K562 (cell line): ENCODE data around the gene PHPT1. TPM values are rescaled to one million over a fixed set of nuclear protein-coding genes. Genes with fewer than 3 reads are reported as not detected.

Experiments
- ATAC-seq: fragments of 200-7000 bp; cut with Tn5 transposase; 3 replicates; pipeline ENCODE4 v1.9.1; 2020; ENCODE audit warnings: moderate library complexity
- BruUV-seq: library from RNA; stranded (reverse); fragments of 400-500 nt; replicated peaks from 2 replicates; lab custom pipeline; 2021; lab: Mats Ljungman, UMichigan
- CTCF ChIA-PET: fragments of 300-600 bp; formaldehyde crosslinking; extraction: SDS; loops from one replicate; lab custom pipeline; 2021; ENCODE audit warnings: low intra/inter-chr PET ratio; lab: Yijun Ruan, JAX
- POLR2A ChIA-PET: fragments of 300-600, 350-650 bp; sonication (Branson Sonifier 250); formaldehyde crosslinking; extraction: SDS; loops from one replicate; lab custom pipeline; 2021; ENCODE audit warnings: antibody characterized with exemption, inconsistent platforms; lab: Yijun Ruan, JAX
- DNase-seq, 4 experiments: peaks; one replicate each; pipeline versions ENCODE4 v3.0.0 to v3.0.0-alpha.2; 2011 to 2018; ENCODE audit warnings: low spot score in 3 of 4, mixed read lengths in 3 of 4; ENCODE audit errors: extremely low read depth in 1 of 4
- FAIRE-seq: peaks from 2 replicates; lab custom pipeline; 2011; peaks lifted over from hg19 to GRCh38; lab: Jason Lieb, UNC
- H2AFZ ChIP-seq: 2 replicates; pipeline ENCODE4 v1.6.0; 2011; ENCODE audit warnings: low read depth, low read length, control low read depth, inconsistent platforms
- H3K27ac ChIP-seq: fragments of 200-600 bp; 3 replicates; pipeline ENCODE4 v1.8.0; 2011; ENCODE audit warnings: low read depth, mild to moderate bottlenecking, control low read depth, inconsistent platforms, low read length, moderate library complexity, mixed read lengths; ENCODE audit errors: extremely low read depth
- H3K27me3 ChIP-seq, 2 experiments: fragments of 300-600 bp in 1 of 2; 2 replicates in 1 of 2; 3 replicates in 1 of 2; pipeline versions ENCODE4 v1.6.0 to v1.8.0; 2011; ENCODE audit warnings: inconsistent platforms in 2 of 2, low read length in 2 of 2, mild to moderate bottlenecking in 1 of 2, mixed read lengths in 1 of 2, moderate library complexity in 1 of 2; ENCODE audit not compliant: control insufficient read depth in 2 of 2, insufficient read depth in 2 of 2
- H3K36me3 ChIP-seq: fragments of 300-600 bp; 3 replicates; pipeline ENCODE4 v1.8.0; 2011; ENCODE audit warnings: mild to moderate bottlenecking, low read length, inconsistent platforms; ENCODE audit not compliant: control insufficient read depth, insufficient read depth
- H3K4me1 ChIP-seq, 2 experiments: fragments of 200-600 bp in 1 of 2; replicated peaks in 1 of 2; 2 replicates in 1 of 2; 3 replicates in 1 of 2; pipeline versions ENCODE4 v1.5.1 to v1.8.0; 2011; ENCODE audit warnings: inconsistent platforms in 2 of 2, low read length in 2 of 2, mild to moderate bottlenecking in 1 of 2, mixed read lengths in 1 of 2, moderate library complexity in 1 of 2; ENCODE audit not compliant: control insufficient read depth in 2 of 2, insufficient read depth in 2 of 2
- H3K4me2 ChIP-seq: 2 replicates; pipeline ENCODE4 v1.6.1; 2011; ENCODE audit warnings: low read length, control low read depth, inconsistent platforms, mixed read lengths; ENCODE audit not compliant: insufficient read depth
- H3K4me3 ChIP-seq: fragments of 200-600 bp; sonication (generic), shearing (Covaris generic); 2 replicates; pipeline ENCODE4 v1.5.1; 2016; ENCODE audit warnings: control low read depth, inconsistent platforms
- H3K79me2 ChIP-seq: fragments of 200-600 bp; 3 replicates; pipeline ENCODE4 v1.8.0; 2011; ENCODE audit warnings: low read length, inconsistent platforms; ENCODE audit not compliant: control insufficient read depth, insufficient read depth
- H3K9ac ChIP-seq, 2 experiments: 2 replicates each; pipeline versions ENCODE4 v1.6.0 to v1.6.1; 2011; ENCODE audit warnings: low read depth in 2 of 2, low read length in 2 of 2, control low read depth in 1 of 2, inconsistent platforms in 1 of 2, mild to moderate bottlenecking in 1 of 2, mixed read lengths in 1 of 2; ENCODE audit not compliant: insufficient read depth in 1 of 2
- H3K9me1 ChIP-seq: one replicate; pipeline ENCODE4 v1.6.0; 2011; ENCODE audit warnings: inconsistent platforms, mild to moderate bottlenecking, low read length, moderate library complexity; ENCODE audit not compliant: control insufficient read depth, insufficient read depth
- H3K9me3 ChIP-seq: replicated peaks from 2 replicates; pipeline ENCODE4 v1.5.1; 2011; ENCODE audit warnings: low read depth, low read length, inconsistent platforms; ENCODE audit not compliant: control insufficient read depth, insufficient read depth
- H4K20me1 ChIP-seq: replicated peaks from 2 replicates; pipeline ENCODE4 v1.6.1; 2011; ENCODE audit warnings: low read length, inconsistent platforms, mixed read lengths; ENCODE audit not compliant: control insufficient read depth, insufficient read depth
- RBM22 ChIP-seq: fragments of 200-400 bp; formaldehyde crosslinking; IDR thresholded peaks from 2 replicates; pipeline ENCODE4 v1.6.1; 2018; ENCODE audit warnings: low read length, low read depth; ENCODE audit not compliant: poor library complexity, severe bottlenecking
- ZNF316 ChIP-seq: fragments of 450-650 bp; IDR thresholded peaks from 2 replicates; pipeline ENCODE4 v1.6.1; 2016
- WGBS: fragments of 100-300 bp; shearing (Covaris generic); methylation state at CpG from one replicate; pipeline ENCODE4 v1.1.6; 2016; ENCODE audit warnings: low coverage, mixed read lengths; ENCODE audit not compliant: insufficient coverage; ENCODE audit errors: missing lambda C conversion rate; 5-methylcytosine and 5-hydroxymethylcytosine counted together
- in situ Hi-C: fragments of 300-500 bp; cut with MboI; formaldehyde crosslinking; loops from 4 replicates; pipeline ENCODE4 v1.15.0; 2018; ENCODE audit warnings: inconsistent platforms, mixed read lengths
- intact Hi-C: fragments of 100-400 bp; cut with micrococcal nuclease; formaldehyde crosslinking; loops from 2 replicates; pipeline ENCODE4 v1.14.2; 2022
- polyA plus RNA-seq, 8 experiments: library from polyadenylated mRNA; depleted of rRNA in 4 of 8; stranded (reverse) in 5 of 8; unstranded in 3 of 8; fragments of >200 nt; fragmentation: Nextera tagmentation in 2 of 8; fragmentation: Illumina TruSeq in 1 of 8; extraction: Ambion mirVana in 2 of 8; extraction: Trizol in 1 of 8; gene quantifications; 2 replicates each; pipeline versions ENCODE4 v1.2.1 to v1.2.3, GENCODE V29; 2011 to 2014; ENCODE audit warnings: inconsistent platforms in 1 of 8, missing spikeins in 1 of 8
- total RNA-seq, 7 experiments: library from RNA; depleted of rRNA in 6 of 7; stranded (reverse); fragments of >200 nt in 6 of 7; fragmentation: Illumina TruSeq in 2 of 7; extraction: Trizol in 2 of 7; gene quantifications; 2 replicates each; pipeline versions ENCODE4 v1.2.1 to v1.2.3, GENCODE V29; 2011 to 2021; ENCODE audit warnings: low replicate concordance in 1 of 7
- TF ChIP-seq, protein P1 (sequence below), 3 experiments: IDR thresholded peaks in 2 of 3; conservative IDR thresholded peaks in 1 of 3; 2 replicates each; pipeline ENCODE4 v1.5.1; 2011 to 2012; ENCODE audit warnings: low read length in 3 of 3, mild to moderate bottlenecking in 3 of 3, control low read depth in 2 of 3, improper control_type of control experiment in 1 of 3, inconsistent platforms in 1 of 3, low read depth in 1 of 3, mixed read lengths in 1 of 3, moderate library complexity in 1 of 3; ENCODE audit not compliant: insufficient read depth in 2 of 3

The PHPT1 gene
- total and polyA plus RNA-seq, 9 of the 15 experiments (the other 6 are each of a cell fraction or from before 2014, with no cell fraction given): 20.9 to 166 (median 129) TPM

- no peak for DNase-seq
- TF ChIP-seq, protein P1, sequence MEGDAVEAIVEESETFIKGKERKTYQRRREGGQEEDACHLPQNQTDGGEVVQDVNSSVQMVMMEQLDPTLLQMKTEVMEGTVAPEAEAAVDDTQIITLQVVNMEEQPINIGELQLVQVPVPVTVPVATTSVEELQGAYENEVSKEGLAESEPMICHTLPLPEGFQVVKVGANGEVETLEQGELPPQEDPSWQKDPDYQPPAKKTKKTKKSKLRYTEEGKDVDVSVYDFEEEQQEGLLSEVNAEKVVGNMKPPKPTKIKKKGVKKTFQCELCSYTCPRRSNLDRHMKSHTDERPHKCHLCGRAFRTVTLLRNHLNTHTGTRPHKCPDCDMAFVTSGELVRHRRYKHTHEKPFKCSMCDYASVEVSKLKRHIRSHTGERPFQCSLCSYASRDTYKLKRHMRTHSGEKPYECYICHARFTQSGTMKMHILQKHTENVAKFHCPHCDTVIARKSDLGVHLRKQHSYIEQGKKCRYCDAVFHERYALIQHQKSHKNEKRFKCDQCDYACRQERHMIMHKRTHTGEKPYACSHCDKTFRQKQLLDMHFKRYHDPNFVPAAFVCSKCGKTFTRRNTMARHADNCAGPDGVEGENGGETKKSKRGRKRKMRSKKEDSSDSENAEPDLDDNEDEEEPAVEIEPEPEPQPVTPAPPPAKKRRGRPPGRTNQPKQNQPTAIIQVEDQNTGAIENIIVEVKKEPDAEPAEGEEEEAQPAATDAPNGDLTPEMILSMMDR (IDR thresholded peaks at IDR 0.05 in 2 of 3, conservative IDR thresholded peaks at IDR 0.05 in 1 of 3; ENCODE audit: insufficient read depth in 2 of 3, low read depth in 1 of 3, low read length in 3 of 3): 0 out of 6 replicates have a peak, but pooled peaks of 1 of the 3 experiments have one; percentile 0
- TF ChIP-seq RBM22: peak; percentile 17
- no peak for TF ChIP-seq ZNF316
- TF ChIP-seq, all 486 proteins: peak for 2
- H2AFZ ChIP-seq: no peak overlapping the region
- H3K9me3 ChIP-seq: no peaks in the 10 kb centered on the region
- CTCF ChIA-PET: no interaction called here
- H4K20me1 ChIP-seq: no peaks in the 10 kb centered on the region; the same call in 1 of the 2 replicates
- no TSS peak for BruUV-seq
- peak overlapping the region in 1 of 2 experiments; percentile 14; a peak in 2 of 4 replicates for H3K9ac ChIP-seq
- intact Hi-C loops: no loop called here
- H3K36me3 ChIP-seq: peaks cover 94% of the 10 kb centered on the region
- 95% methylated on average over 17 of the region's 24 CpGs for WGBS
- no peaks in the 10 kb centered on the region for H3K27me3 ChIP-seq
- no peak overlapping the region for H3K27ac ChIP-seq
- peaks cover 0 to 54% of the 10 kb centered on the region in 2 experiments; a peak in 2 of 5 replicates for H3K4me1 ChIP-seq
- H3K79me2 ChIP-seq: peaks cover 10% of the 10 kb centered on the region; the same call in 2 of the 3 replicates
- no peak for FAIRE-seq
- no peaks in the 10 kb centered on the region for H3K9me1 ChIP-seq
- POLR2A ChIA-PET: interaction anchor here (0.7 to 0.9 kb wide), 4 partner anchors 12 to 100 kb away, joined by 3 to 7 read pairs (median 4); no protein-coding TSS in a partner anchor
- no peak overlapping the region for H3K4me2 ChIP-seq
- H3K4me3 ChIP-seq: no peak overlapping the region
- ATAC-seq: no peak
- in situ Hi-C loops: no loop called here
Observed at GRCh38 chr9:136826703-136827582, 22.3 kb upstream of the PHPT1 start.
